Measurements from ENCODE around the gene CSNK1G2.

DNA sequence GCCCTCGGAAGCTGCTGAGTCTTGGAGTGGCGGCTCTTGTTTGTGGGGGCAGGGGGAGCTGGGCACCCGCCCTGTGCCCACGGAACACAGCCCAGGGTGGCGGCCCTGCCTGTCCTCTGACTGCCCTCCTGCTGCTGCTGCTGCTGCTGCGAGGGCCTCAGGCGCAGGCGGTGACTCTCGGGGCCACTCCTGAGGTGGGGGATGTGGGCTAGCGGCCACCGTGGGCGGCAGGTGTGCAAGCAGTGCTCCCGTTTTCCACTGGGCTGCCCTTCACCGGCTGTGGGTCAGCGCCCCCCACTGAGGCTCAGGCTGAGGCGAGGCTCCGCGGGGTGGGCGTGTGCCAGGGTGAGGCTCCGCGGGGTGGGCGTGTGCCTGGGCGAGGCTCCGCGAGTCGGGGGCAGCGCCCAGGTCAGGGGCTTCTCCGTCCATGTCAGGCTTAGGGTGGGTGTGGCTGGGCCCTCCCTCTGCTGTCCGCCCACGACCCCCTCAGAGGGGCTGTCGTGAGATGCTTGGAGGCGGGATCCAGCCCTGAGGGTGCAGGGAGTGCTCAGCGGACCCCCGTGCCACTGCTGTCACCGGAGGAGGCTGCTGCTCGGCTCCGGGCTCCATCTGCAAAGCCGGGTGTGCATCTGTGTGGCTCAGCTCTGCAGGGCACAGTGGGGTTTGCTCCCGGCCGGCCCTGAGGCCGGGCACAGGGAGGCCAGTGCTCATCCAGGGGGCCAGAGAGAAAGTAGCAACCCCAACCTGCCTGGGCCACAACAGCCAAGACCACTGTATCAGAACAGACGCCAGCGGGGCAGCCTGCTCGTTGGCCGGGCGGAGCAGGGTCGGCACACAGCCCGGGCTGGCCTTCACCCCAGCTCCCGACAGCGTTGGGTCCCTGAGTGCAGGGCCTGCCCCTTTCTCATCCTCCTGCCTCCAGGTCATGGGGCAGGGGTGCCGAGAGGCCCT is 14.5 kb downstream of the CSNK1G2 start:
- TF ChIP-seq EZH2 (IDR thresholded peaks at IDR 0.05) = no peak
- TF ChIP-seq POLR2AphosphoS5 (IDR thresholded peaks at IDR 0.05; ENCODE audit: borderline replicate concordance, low read depth, low read length) = no peak
- no peak for TF ChIP-seq FOXP2 (optimal IDR thresholded peaks at IDR 0.05; ENCODE audit: control extremely low read depth, extremely low read length, insufficient read depth)

All from SK-N-MC (cell line).